HTERT RPE-1 (cell line): Measurements from ENCODE around the gene TMEM222.
"Not testable (repeated sequence)": the region's sequence is repeated elsewhere in the genome, so short reads cannot be mapped to it uniquely, and the experiment has no call there.

Experiments
- in situ Hi-C: fragments of 300-500 bp; cut with MboI; formaldehyde crosslinking; loops from 4 replicates; pipeline ENCODE4 v1.14.3; 2020; ENCODE audit warnings: low sequenced_read_pairs

TMEM222 gene

GRCh38 chr1:27321813-27322568, at the start of gene TMEM222:
Gene TMEM222, plus strand, starts transcription at chr1:27322163. Its CDS starts 35 bp downstream, at chr1:27322198.
- in situ Hi-C loops = no loop called here

- in situ Hi-C loops = no loop called here
These were observed 47.8 kb upstream of the TMEM222 start for GRCh38 chr1:27274204-27274603.

- in situ Hi-C loops = no loop called here
These were observed 46.3 kb upstream of the TMEM222 start for GRCh38 chr1:27275696-27276095.

- in situ Hi-C loops = no loop called here
These were observed 37.3 kb upstream of the TMEM222 start for GRCh38 chr1:27284425-27285273.

- in situ Hi-C loops = no loop called here
These were observed 36.7 kb upstream of the TMEM222 start for GRCh38 chr1:27285274-27285660.

GRCh38 chr1:27285821-27286220, 36.1 kb upstream of the TMEM222 start:
- in situ Hi-C loops = not testable (repeated sequence)

GRCh38 chr1:27289125-27289524, 32.8 kb upstream of the TMEM222 start:
- in situ Hi-C loops = not testable (repeated sequence)

- in situ Hi-C loops = no loop called here
These were observed 31.4 kb upstream of the TMEM222 start for GRCh38 chr1:27290581-27290980.

- in situ Hi-C loops = no loop called here
These were observed 29.9 kb upstream of the TMEM222 start for GRCh38 chr1:27292106-27292505.

- in situ Hi-C loops = no loop called here
These were observed 28.0 kb upstream of the TMEM222 start for GRCh38 chr1:27293915-27294314.

- in situ Hi-C loops = no loop called here
These were observed 25.1 kb upstream of the TMEM222 start for GRCh38 chr1:27296773-27297291.

GRCh38 chr1:27297903-27298302, 24.1 kb upstream of the TMEM222 start:
- in situ Hi-C loops = no loop called here

- in situ Hi-C loops = no loop called here
These were observed 23.2 kb upstream of the TMEM222 start for GRCh38 chr1:27298632-27299384.

GRCh38 chr1:27299385-27300271, 22.3 kb upstream of the TMEM222 start:
- in situ Hi-C loops = no loop called here

GRCh38 chr1:27300341-27301051, 21.5 kb upstream of the TMEM222 start:
- in situ Hi-C loops = no loop called here

- in situ Hi-C loops = no loop called here
These were observed 20.9 kb upstream of the TMEM222 start for GRCh38 chr1:27301052-27301422.

- in situ Hi-C loops = no loop called here
These were observed 20.3 kb upstream of the TMEM222 start for GRCh38 chr1:27301582-27302199.

GRCh38 chr1:27302612-27303011, 19.4 kb upstream of the TMEM222 start:
- in situ Hi-C loops = no loop called here

- in situ Hi-C loops = no loop called here
These were observed 18.5 kb upstream of the TMEM222 start for GRCh38 chr1:27303509-27303908.
